T-helper 9 cell (primary cell): ENCODE data around the gene RAB3D.
"Not testable (repeated sequence)": the region's sequence is repeated elsewhere in the genome, so short reads cannot be mapped to it uniquely, and the experiment has no call there.

Experiments used
- DNase-seq: peaks from one replicate; pipeline ENCODE4 v3.0.0-alpha.2; 2020

The RAB3D gene

GRCh38 chr19:11338121-11338520 is 1.3 kb downstream of the RAB3D start:
- no peak for DNase-seq

GRCh38 chr19:11337080-11337479 is 2.4 kb downstream of the RAB3D start:
- DNase-seq: no peak

- DNase-seq: no peak
These were observed 3.9 kb downstream of the RAB3D start for GRCh38 chr19:11335449-11336146.

GRCh38 chr19:11333838-11334237 is 5.6 kb downstream of the RAB3D start:
- DNase-seq: not testable (repeated sequence)

GRCh38 chr19:11332822-11333221 is 6.6 kb downstream of the RAB3D start:
- DNase-seq: no peak

GRCh38 chr19:11331502-11331901 is 8.0 kb downstream of the RAB3D start:
- no peak for DNase-seq

GRCh38 chr19:11330127-11330526 is 9.3 kb downstream of the RAB3D start:
- DNase-seq: no peak

- no peak for DNase-seq
These were observed 13.9 kb downstream of the RAB3D start for GRCh38 chr19:11325544-11325943.

- no peak for DNase-seq
These were observed 14.6 kb downstream of the RAB3D start for GRCh38 chr19:11324748-11325389.

- no peak for DNase-seq
These were observed 15.3 kb downstream of the RAB3D start for GRCh38 chr19:11324079-11324661.

- no peak for DNase-seq
These were observed 15.8 kb downstream of the RAB3D start for GRCh38 chr19:11323601-11324078.

GRCh38 chr19:11322269-11323024 is 17.0 kb downstream of the RAB3D start:
- no peak for DNase-seq

- DNase-seq: no peak
These were observed 18.0 kb downstream of the RAB3D start for GRCh38 chr19:11321191-11322126.

- DNase-seq: not testable (repeated sequence)
These were observed 19.0 kb downstream of the RAB3D start for GRCh38 chr19:11320278-11320995.

- no peak for DNase-seq
These were observed 33.1 kb downstream of the RAB3D start for GRCh38 chr19:11306337-11306736.

GRCh38 chr19:11304936-11305335 is 34.5 kb downstream of the RAB3D start:
- DNase-seq: no peak

- no peak for DNase-seq
These were observed 38.7 kb downstream of the RAB3D start for GRCh38 chr19:11300811-11301120.

- no peak for DNase-seq
These were observed 39.3 kb downstream of the RAB3D start for GRCh38 chr19:11299946-11300810.

- DNase-seq: no peak
These were observed 43.2 kb downstream of the RAB3D start for GRCh38 chr19:11296264-11296663.

- no peak for DNase-seq
These were observed 43.7 kb downstream of the RAB3D start, which contains the start of gene TSPAN16 for GRCh38 chr19:11295665-11296245. TSS of gene TSPAN16 (plus strand) at chr19:11296160. CDS start at chr19:11296298, 138 bp downstream.
